ENCODE data around the gene BSX.

The BSX gene

GRCh38 chr11:122981388-122982264, at the start of gene BSX:
BSX (minus strand) TSS chr11:122981834; CDS start chr11:122981671, 163 bp downstream.
- no peak for DNase-seq

GRCh38 chr11:123030517-123030916, 48.9 kb upstream of the BSX start:
- DNase-seq: no peak

GRCh38 chr11:123020968-123021367, 39.3 kb upstream of the BSX start:
- DNase-seq: peak; percentile 16 to 67

- DNase-seq: no peak
These were observed 37.1 kb upstream of the BSX start for GRCh38 chr11:123018702-123019101.

DNA sequence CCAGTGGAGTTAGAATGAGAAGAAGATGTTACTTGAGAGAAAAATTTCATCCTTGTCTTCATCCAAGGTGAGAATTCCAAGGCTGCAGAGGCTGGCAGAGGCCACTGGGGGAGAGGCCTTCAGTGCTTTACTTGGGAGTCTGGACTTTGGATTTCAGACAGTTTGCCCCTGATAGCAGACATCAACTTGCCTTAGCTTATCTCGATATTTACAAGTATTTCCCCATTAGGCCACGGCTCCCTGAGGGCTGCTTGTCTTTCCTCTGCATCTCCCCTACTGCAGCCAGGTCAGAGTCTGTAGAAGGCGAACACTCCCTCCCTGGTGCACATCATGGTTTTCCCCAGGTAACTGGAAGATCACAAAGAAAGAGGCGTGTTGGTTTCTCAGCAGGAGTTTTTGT, 29.9 kb upstream of the BSX start:
- DNase-seq: no peak

DNA sequence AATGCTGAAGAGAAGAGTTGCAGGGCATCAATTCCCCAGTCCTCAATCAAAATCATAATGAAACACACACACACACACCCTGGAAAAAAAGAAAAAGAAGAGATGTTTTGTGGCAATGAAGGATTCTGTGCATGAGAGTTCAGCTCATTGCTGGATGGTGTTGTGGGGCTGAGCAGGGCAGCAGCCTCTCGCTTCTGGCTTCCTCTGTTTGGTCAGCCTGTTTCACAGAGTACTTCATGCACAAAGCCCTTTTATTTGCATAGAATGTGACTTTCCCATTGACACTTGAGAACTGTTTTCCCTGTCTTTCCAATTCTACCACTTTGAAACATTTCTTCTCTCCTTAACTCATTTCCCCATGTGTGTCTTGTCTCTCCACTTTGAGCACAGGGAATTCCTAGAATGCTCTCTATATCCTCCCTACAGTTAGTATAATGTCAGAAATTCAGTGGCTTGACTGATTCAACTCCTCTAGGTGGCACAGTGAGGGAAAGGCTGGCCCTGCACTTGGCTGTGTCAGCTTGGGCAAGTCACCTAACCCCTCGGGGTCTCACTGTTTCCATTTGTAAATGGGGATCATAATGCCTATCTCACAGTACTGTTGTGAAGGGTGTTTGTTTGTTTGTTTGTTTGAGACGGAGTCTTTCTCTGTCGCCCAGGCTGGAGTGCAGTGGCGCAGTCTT, 25.4 kb upstream of the BSX start:
- DNase-seq: peak in 1 of 2 experiments; percentile 6

- no peak for DNase-seq
These were observed 19.1 kb upstream of the BSX start for GRCh38 chr11:123000721-123001120.

DNA sequence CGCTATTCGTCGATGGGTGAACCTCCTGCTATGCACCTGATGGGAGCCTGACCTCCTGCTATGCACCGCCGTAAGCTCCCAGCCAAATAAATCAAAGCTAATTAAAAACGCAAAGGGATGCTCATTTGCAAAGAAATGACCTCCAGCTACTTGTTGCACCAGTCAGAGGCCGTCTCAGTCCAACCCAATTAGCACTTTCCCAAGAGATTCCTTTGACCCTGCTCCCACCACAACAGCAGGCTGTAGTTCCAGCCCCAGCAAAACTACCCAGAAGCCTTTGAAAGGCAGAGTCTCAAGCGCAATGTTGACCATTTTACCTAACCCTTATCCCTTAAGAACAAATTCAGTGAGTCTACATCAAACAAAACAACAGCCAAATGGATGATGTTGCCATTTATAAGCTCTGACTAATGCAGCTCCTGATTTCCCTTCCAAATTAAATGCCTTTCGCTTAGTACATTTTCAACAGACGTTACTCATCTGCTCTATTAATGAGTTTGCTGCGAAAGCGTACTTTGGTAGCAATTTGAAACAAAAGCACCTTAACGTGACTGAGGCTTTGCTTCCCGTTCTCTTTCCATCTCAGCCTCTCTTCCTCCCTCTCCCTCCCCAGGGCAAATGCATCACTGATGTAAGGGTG, 17.2 kb upstream of the BSX start:
- no peak for DNase-seq

DNA sequence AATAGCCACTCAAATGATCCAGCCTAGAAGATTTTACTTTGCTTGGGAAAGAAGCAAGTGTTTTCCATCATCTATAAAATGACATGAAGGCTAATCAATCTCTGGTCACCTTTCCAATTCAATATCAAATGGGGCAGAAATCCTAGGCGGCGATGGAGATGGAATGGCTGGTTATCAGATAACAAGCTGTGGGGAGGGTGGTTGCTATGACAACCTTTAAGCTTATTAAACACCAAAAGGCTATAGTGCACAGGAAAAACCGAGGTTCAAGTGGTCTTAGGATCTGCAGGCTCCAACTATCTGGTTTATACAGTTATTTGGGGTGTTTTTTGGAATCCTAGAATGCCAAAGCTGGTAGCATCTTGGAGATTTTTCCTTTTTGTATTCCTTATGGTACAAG, 13.9 kb upstream of the BSX start:
- no peak for DNase-seq

DNA sequence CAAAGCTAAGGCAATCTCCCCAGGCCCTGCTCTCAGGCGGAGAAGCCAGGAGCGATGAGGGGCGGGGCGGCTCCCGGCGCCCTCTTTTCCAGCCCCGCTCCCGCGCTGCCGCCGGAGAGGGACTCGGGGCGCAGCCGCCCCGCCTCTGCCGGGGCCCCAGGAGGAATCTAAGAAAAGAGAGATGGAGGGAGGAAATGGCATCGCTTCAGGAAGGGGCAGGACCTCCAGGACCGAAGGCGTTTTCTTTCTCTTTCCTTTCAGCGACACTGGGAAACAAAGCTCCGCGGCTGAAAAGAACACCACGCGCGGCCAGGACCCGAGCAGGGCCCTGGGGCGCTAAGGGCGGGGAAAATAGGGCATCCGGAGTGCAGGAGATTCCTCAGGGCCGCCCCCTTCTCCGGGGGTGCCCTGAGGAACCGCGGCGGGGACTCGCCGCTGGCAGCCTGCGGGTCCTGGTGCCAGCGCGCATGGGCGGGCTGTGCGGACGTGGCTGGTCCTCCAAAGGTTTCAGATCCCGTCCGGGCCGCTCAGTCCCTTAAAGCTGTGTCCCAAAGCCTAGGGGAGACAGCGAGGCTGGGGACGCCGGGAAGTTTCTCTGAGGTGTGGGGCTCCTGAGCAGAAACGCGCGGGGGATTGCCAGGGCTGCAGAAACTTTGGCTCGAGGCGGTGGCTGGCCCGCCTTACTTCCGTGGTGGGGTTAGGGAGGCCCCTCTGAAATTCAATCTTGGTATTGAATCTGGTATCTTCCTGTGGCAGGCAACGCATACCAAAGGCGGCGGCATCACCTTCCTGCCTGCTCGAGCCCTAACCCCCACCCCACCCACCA, 2.8 kb upstream of the BSX start:
- DNase-seq: peak in 1 of 2 experiments; percentile 68

DNA sequence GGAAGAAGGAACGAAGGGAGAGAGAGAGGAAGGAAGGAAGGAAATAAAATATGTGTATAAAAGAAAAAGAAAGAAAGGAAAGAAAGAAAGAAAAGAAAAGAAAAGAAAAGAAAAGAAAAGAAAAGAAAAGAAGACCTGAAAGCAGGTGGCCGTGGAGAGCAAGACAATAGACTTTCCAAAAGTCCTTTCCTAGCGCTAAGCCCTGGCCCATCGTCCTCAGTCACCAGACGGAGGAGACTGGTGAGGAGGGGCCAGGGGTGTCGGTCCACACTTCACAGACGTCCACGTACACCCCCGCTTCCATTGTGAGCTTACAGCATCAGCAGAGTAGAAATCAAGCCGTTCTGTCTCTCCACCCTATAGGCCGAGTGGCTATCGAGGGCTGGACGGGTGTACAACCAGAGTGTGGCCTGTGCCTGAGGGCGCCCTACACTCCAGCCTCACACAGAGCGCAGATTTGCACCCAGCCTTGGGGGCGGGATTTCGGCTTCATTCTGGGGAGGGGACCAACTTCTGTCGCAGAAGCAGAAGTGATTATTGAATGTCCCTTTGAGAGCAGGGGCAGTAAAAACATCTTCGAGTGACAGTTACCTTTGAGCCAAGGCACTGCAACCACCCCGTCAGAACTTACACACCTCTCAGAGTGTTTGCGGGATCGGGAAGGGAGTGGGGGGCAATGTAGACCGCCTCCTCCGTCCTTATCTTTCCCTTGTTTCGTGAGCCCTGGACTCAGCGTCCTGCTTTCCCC, 2.0 kb upstream of the BSX start:
- DNase-seq: no peak

GRCh38 chr11:122979815-122980595, 1.6 kb downstream of the BSX start:
- no peak for DNase-seq

DNA sequence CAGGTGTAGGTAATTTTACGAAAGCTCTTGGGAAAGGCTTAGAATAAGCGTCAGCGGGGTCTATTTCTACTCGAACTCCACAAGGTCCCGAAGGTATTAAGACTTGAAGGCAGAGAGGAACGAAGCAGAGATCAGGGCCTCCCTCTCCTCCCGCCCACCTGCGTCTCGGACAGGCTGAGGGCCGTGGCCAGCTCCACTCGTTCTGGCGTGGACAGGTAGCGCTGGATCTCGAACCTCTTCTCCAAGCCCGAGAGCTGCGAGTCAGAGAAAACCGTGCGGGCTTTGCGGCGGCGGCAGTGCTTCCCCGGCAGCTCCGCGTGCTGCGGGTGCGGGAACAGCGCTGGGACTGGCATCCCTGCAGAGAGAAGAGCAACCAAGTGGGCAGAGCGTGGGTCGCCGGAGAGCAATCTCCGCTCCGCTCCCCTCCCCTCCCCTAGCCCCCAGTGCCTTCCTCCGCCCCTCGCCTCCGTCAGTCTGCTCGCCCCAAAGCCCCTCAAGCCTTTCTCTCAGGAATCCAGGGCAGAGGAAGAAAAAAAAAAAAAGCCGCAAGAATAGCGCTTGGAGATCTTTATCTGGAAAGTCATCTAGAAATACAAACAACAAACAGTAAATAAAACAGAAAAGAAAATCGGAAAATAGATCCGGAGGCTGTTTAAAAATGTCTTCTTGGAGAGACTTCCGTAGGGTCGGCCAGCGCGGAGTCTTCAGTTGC, 2.4 kb downstream of the BSX start:
- DNase-seq: no peak

DNA sequence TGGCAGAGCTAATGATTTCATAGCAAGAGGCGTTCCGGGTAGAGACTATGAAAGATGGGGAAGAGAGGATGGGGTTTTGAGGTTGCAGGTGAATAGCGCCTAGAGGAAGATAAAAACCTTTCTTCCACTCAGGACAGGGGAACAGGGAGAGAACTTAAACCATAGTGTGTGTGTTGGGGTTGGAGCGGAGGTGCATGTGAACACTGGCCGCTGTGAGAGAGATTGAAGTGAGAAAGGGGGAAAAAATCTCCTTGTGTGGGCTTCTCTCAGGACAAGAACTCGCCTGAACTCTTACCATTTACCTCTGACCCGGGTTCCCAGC, 3.4 kb downstream of the BSX start:
- DNase-seq: no peak

- DNase-seq: no peak
These were observed 4.0 kb downstream of the BSX start for GRCh38 chr11:122977470-122978298.

DNA sequence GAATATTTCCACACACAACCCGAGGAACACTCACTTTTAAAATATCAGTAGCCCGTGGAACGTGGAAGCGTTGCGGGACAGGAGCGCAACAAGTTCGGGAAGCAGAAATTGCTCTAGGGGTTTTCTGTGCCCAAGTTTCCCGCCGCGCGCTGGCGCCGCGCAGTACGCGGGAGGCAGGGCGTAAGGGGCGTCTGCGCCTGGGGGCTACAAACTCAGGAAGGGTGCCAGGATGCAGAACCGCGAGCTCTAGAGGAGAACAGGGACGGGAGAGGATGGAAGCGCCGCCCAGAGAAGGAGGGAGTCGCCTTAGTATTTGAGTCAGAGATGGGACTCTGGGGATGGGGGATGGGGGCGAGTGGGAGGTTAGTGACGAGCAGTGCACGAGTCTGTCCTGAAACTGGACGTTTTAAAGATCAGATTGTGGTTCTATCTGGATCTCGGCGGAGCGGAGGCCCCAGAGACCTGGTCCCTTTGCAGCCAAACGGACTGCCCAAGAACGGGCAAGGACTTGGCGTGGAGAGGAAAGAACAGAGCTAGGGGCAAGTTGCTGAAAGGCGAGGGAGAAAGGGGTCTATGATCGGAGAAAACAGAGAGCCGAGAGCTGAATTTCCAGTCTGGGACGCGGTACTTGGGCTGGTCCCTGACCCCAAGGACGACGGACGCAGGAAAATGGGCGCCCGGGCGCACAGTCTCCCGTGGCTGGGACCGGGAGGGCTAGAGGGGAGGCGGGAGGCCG, 4.7 kb downstream of the BSX start:
- DNase-seq: no peak

DNA sequence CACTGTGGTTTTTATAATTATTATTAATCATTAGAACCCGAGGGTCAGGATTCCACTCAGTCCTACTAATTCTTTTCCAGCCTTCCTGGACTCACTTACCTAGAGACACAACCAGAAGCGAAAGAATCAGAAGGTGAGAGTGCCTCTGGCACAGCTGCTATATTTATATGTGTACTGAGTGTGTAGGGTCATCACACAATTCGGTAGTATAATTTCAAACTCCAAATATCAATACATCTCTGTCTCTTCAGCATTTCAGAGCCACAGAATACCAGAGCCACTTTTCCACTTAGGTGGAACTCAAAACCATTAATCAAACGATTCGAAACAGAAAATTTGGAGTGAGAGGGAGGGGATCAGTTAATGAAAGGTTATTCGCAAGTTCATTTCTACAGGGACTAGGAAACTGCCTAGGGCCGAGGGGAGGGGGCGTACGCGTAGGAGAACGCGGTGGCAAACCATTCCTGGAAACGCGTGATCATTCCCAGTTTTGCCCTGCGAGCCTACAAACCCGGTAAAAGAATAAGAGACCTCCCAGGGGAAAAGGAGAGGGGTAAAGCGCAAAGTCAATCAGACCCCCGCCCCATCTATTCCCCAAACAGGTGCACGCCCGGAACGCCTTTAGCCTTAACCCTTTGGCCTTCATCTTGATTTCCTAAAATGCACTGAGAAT, 5.4 kb downstream of the BSX start:
- DNase-seq: no peak

DNA sequence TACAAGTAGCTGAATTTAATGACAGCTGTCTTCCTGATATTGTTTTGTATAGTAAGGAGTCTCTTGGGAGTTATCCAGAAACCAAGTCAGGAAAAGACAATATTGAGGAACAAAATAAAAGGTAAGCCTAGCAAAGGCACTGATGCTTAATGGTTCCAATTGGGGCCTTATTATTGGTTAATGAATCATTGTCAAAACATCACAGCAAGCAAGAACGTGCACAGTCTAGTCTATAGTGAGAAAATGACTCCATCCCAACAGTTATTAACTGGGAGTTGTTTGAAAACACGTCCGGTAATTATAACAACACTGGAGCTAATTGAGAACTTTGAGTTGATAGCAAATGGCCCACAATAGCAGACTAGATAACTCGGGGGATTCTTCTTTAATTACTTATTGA, 17.7 kb downstream of the BSX start:
- DNase-seq: no peak

GRCh38 chr11:122954455-122954854, 27.2 kb downstream of the BSX start:
- no peak for DNase-seq

All from SW 1271 (cell line).